Right cardiac atrium (tissue), 5 donors: ENCODE data around the gene MELTF. TPM values are rescaled to one million over a fixed set of nuclear protein-coding genes. Genes with fewer than 3 reads are reported as not detected.

Source experiments
- ATAC-seq, 2 donors: fragments of 200-7000 bp; cut with Tn5 transposase; one replicate each; pipeline versions ENCODE4 v1.8.0 to v1.9.1; 2020; ENCODE audit warnings: moderate library complexity in 2 of 2, mild to moderate bottlenecking in 1 of 2
- DNase-seq, 3 donors: peaks; one replicate each; pipeline ENCODE4 v3.0.0-alpha.2; 2020
- H3K27ac ChIP-seq: one replicate; pipeline ENCODE4 v1.5.1; 2013; ENCODE audit warnings: mild to moderate bottlenecking, low read length, control low read depth, moderate library complexity
- H3K27me3 ChIP-seq: one replicate; pipeline ENCODE4 v1.6.1; 2013; ENCODE audit not compliant: control insufficient read depth, insufficient read depth
- H3K4me1 ChIP-seq: one replicate; pipeline ENCODE4 v1.6.1; 2013; ENCODE audit warnings: low read length; ENCODE audit not compliant: control insufficient read depth, insufficient read depth
- H3K4me3 ChIP-seq: one replicate; pipeline ENCODE4 v1.5.1; 2013; ENCODE audit warnings: low read length, control low read depth
- H3K9me3 ChIP-seq: one replicate; pipeline ENCODE4 v1.6.1; 2013; ENCODE audit warnings: low read length; ENCODE audit not compliant: control insufficient read depth
- WGBS: extraction: QIAGEN DNeasy Blood & Tissue Kit; methylation state at CpG from one replicate; pipeline ENCODE4 v1.1.7; 2013; 5-methylcytosine and 5-hydroxymethylcytosine counted together
- intact Hi-C, 4 donors: fragments of 100-400 bp; cut with DNase I; formaldehyde crosslinking; loops; one replicate each; pipeline versions ENCODE4 v1.11.0 to v1.14.0; 2022 to 2023
- polyA plus RNA-seq: library from polyadenylated mRNA; stranded (reverse); fragments of 200-250 nt; gene quantifications from one replicate; pipeline ENCODE4 v1.2.3, GENCODE V29; 2013
- total RNA-seq, 4 donors: library from RNA; stranded (reverse); fragmentation: NEBNext Ultra II Directional; extraction: Animal tissue kit (Norgen Biotek cat#: 25700); gene quantifications; one replicate each; pipeline ENCODE4 v1.2.1, GENCODE V29; 2021
- donor health status: healthy with polysubstance abuse.
- donor health status: DM: no; HTN: yes; CAD: no.
- donor health status: DM: no; HTN: no; CAD: no.
- donor health status: DM: no; HTN: yes; CAD: no; lungs with severe emphysema.
- donor health status: DM: yes; HTN: yes; CAD: no.

The MELTF gene
- total and polyA plus RNA-seq, 5 donors, result 1.2 to 6.5 (median 2.4) TPM

DNA sequence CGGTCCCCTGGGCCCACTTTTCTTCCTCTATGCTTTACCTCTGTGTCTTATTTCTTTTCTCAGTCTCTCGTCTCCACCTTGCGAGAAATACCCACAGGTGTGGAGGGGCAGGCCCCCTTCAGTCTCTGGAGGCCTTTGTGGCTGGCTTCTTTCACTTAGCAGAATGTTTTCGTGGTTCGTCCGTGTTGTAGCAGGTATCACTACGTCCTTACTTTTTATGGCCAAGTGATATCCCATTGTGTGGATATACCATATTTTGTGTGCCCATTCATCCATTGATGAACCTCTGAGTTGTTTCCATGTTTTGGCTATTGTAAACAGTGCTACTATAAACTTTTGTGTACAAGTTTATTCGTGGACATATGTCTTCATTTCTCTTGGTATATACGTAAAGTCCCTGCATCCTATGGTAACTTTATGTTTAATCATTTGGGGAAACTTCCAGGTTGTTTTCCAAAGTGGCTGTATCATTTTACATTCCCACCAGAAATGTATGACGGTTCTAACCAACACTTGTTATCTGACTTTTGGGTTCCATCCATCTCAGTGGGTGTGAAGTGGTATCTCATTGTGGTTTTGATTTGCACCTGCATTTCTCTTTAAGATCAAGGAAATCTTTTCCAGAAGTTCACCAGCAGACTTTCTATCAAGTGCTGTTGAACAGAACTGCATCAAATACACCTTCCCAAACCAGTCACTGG is 66.5 kb downstream of the MELTF start:
- no peaks in the 10 kb centered on the region for H3K9me3 ChIP-seq
- intact Hi-C loops, result no loop called here
- DNase-seq (no peak), ATAC-seq (no peak)
- 91% methylated on average over 10 of the region's 10 CpGs for WGBS
- no peaks in the 10 kb centered on the region for H3K4me1 ChIP-seq
- H3K4me3 ChIP-seq, result no peak overlapping the region
- no peak overlapping the region for H3K27ac ChIP-seq
- H3K27me3 ChIP-seq, result no peaks in the 10 kb centered on the region

GRCh38 chr3:196962108-196962929 is 67.3 kb downstream of the MELTF start:
- DNase-seq, result no peak
- no peak overlapping the region for H3K4me3 ChIP-seq
- no peaks in the 10 kb centered on the region for H3K4me1 ChIP-seq
- no peak for ATAC-seq
- H3K27me3 ChIP-seq, result no peaks in the 10 kb centered on the region
- H3K27ac ChIP-seq, result no peak overlapping the region
- intact Hi-C loops, result no loop called here
- 87% methylated on average over 9 of the region's 9 CpGs for WGBS
- H3K9me3 ChIP-seq, result no peaks in the 10 kb centered on the region

- intact Hi-C loops, result no loop called here
- no peaks in the 10 kb centered on the region for H3K27me3 ChIP-seq
- H3K27ac ChIP-seq, result no peak overlapping the region
- 81% methylated on average over 7 of the region's 7 CpGs for WGBS
- H3K9me3 ChIP-seq, result no peaks in the 10 kb centered on the region
- no peaks in the 10 kb centered on the region for H3K4me1 ChIP-seq
- no peak overlapping the region for H3K4me3 ChIP-seq
- ATAC-seq, result no peak
- DNase-seq, result no peak
These were observed 74.8 kb downstream of the MELTF start for GRCh38 chr3:196954832-196955231.

Other genes with a start within 250 kb of the MELTF start
- gene SENP5, start 161.9 kb downstream of the MELTF start, total RNA-seq, result 10 to 100 TPM; 19.9 to 31.0 (median 21.7) TPM
- gene SENP5, start 161.9 kb downstream of the MELTF start, polyA plus RNA-seq, result 9.3 TPM
- gene NCBP2, start 87.3 kb downstream of the MELTF start, total RNA-seq, result 10 to 100 TPM; 35.5 to 43.4 (median 37.0) TPM
- 30.9 TPM for gene NCBP2, start 87.3 kb downstream of the MELTF start, polyA plus RNA-seq
- 1 to 10 TPM; 3.4 to 5.2 (median 4.3) TPM for gene PIGZ, start 61.0 kb downstream of the MELTF start, total RNA-seq
- gene PIGZ, start 61.0 kb downstream of the MELTF start, polyA plus RNA-seq, result 3.6 TPM